HG02973 (cell line): ENCODE measurements around the gene GRXCR1.

ENCODE experiments used
- ATAC-seq: cut with Tn5 transposase; IDR thresholded peaks from one replicate; pipeline ENCODE4 v1.9.1; 2021; ENCODE audit warnings: moderate library complexity; ENCODE audit not compliant: unreplicated experiment

The GRXCR1 gene

DNA sequence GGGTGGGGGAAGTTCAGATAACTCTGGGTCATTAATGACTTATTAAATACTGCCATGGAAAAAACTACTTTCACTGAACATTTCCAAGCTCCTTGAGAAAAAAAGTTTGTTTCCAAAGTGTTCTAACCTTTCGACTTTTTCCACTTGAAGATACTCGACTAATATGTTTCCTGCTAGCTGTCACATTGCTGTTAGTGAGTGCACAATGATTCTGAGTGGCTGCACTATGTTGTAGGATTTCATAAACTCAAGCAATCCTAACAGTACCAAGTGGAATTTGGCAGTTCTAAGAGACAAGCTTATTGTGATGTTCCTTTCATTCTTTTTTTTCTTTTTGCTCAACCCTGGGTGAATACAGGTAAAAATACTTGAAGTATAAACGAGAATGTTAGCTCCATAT, 33.4 kb downstream of the GRXCR1 start:
- no peak for ATAC-seq

- no peak for ATAC-seq
These were observed 35.4 kb downstream of the GRXCR1 start for GRCh38 chr4:42927946-42928345.

DNA sequence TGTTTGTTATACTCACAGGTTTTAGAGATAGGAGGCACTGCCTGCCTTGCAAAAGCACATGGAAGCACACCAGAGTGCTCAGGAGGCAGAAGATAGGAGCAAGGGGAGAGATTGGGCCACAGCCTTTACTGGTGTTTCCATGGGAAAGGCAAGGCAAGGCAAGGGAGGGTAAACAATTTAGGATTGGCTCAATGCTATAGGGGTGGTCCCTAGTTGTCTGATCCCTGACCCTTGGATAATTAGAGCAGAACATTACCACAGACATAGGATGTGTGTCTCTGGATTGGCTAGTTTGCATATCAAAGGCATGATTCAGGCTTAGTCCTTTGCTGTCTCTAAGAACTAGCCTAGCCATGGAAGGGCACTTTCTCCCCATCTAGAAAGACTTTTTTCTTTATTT, 36.1 kb downstream of the GRXCR1 start:
- ATAC-seq: no peak

DNA sequence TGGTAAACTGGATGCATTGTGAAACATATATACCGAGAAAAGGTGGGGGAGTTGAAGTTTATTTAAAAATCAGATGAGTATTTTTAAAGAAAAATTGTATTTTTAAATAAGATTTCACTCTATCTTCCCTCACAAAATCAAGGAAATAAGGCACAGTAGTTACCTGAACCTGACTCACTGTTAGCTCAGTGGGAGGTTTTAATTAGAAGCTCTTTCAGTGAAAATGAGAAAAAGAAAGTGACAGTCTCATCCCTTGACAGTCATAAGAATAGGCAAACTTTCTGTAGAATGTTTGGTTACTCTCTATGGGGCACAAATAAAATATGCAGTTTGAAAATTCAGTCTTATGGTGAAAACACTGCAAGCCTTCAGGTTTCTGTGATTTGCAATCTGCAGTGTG, 49.7 kb downstream of the GRXCR1 start:
- no peak for ATAC-seq

- ATAC-seq: no peak
These were observed 53.4 kb downstream of the GRXCR1 start for GRCh38 chr4:42945874-42946273.

- ATAC-seq: no peak
These were observed 60.8 kb downstream of the GRXCR1 start for GRCh38 chr4:42953321-42953720.

DNA sequence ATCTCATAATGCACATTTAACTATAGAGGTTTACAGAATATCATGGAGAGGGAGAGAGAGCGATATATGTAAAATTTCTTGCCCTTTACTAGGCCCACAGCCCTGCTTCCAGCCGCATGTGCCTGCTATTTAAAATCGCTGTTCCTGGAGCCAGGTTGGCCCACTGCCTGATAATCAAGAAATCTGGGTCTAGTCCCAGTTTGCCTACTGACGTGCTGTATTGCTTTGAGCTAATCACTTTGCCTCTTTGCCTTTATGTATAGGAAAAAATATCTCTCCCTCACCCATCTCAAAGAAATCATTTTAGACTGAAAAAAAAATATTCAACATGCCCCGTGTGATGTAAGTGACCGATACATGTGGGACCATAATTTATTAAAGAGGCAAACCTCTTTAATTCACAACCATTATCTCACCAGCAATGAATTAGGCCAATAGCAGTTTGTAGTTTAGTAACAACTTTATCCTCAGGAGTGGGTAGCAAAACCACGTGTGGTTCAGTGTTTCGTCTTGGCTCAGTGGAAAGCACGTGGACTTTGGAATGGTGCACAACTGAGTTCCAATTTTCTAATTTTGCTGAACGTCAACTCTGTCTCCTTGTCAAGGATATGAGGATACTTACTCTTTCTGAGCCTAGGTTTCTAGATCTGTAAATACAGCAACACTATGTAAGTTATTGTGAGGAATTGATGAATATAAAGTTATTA, 62.6 kb downstream of the GRXCR1 start:
- no peak for ATAC-seq

GRCh38 chr4:42955746-42956505, 63.4 kb downstream of the GRXCR1 start:
- ATAC-seq: no peak

DNA sequence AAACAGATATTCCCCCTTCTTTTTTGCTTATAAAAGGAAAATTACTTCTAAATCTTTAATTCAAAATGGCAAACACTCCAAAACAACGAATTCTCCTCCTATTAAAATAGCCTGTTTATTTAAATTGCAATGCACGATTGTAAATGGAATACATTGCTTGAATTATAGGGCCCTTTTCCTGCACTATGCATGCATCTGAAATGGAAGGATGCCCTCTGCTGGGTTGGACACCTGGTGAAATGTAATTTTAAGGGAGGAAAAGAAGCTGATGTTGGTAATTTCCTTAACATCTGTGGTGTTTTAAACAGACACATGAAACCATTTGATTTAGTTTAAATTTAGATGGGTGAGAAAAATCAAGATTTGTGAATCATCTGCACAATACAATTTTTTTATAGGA, 72.8 kb downstream of the GRXCR1 start:
- no peak for ATAC-seq

DNA sequence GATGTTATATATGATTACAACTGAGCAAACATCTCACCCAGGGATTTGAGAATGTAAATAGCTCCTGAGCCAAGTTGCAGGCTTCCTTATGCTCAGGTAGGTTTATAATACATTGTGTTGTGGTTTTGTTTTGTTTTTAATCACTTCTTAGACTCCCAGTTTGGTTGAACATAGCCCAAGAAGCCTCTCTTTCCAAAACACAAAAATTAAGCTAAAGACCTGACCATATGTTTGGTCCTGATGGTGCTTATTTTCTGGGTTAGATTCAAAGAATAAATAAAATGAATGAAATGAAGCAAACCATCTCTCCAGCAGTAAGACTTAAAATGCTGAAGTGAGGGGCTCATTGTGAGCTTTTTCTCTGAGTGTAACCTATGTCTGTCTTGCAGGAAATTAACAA, 93.5 kb downstream of the GRXCR1 start:
- no peak for ATAC-seq

DNA sequence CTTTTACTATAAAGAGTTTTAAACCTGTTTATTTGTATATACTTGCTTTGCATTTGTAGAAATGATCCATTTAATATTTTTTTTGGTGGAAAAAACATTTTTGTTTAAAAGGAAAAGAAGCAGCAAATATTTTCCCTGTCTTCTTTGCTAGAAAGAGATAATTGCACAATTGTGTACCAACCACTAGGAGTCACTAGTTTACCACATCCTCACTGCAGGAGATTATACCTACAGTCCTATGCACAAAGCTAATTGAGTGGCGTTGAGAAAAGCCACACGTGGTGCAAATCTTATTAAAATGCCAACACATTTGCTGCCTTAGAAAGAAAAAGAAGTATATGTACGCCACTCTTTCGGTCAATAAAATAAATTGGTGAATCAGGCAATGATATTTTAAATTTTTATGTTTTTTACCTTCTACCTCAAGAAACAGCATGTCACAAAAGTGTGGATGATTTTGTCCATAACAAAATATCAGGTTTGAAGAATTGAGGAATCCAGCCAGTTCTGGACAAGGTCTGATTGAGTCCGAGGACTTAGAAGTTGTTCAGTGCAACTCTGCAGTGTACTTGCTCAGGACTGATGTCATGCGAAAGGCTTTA, 102.9 kb downstream of the GRXCR1 start:
- ATAC-seq: peak; percentile 81

DNA sequence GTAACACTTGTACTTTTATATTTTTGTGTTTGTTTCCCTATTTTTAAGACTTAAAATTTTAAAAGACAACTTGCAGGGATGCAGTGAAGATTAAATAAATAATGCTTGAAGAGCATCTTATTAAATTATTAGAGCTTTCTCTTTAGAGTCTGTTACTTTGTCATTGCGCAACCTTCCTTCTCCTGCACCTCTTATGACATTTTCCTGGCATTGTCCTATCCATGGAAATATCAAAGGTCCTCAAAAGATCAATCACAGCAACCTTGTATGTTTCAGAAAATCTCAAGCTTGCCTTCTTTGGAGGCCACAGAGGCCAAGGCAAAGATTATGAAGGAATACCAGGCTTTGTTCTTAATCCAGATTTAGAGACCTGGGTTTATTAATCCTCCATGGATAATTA, 116.3 kb downstream of the GRXCR1 start:
- no peak for ATAC-seq

DNA sequence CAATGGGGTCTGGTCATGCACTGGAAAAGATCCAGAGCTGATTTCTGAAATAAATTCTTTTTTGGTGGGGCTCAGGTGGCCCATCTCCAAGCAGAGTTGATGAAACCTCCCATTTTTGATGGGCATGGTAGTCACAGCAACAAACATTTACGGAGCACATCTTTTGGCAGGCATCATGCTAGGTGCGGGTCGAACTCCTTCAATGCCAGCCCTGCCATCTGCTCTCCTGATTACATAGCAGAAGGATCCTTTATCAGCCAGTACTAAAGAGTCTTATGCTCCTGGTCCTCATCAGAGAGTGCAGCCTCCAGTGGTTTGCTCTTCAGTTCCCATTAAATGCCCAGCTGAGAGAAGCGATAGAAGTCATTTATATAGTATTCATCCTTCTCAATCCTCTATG, 121.7 kb downstream of the GRXCR1 start:
- no peak for ATAC-seq

DNA sequence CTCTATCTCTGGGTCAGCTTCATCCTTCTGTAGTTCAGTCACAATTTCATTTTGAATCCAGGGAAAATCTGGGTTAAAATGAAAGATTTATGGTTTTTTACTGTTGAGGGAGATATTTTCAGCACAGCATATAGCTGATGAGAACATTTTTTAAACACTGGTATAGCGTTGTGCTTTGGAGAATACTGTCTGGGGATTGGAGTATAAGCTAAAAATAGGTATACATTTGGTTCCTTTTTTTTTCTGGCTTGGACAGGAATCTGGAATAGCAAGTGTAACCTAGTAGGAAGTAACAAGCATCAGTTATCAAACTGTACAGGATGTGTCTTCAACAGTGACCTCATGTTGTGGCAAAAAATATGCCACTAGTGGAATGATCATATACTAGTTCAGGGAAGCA, 149.1 kb downstream of the GRXCR1 start:
- ATAC-seq: no peak

DNA sequence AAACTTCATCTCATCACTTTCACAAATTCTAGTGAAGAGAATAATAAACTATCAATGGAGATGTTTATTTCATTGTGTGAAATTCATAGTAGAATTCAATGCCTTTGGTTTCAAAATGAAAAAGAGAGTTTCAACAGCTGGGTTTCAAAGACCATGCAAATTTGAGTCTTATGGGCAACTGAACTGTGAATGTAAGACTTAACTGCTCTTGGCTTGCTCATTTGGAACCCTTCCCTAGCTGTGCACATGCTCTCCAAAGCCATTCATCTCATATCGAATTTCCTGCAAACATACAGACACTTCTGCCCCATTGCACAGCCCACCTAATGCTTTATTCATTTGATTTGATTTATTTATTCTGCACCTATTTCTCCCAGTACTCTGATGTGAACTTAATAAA, 154.5 kb downstream of the GRXCR1 start:
- ATAC-seq: no peak

GRCh38 chr4:43048570-43048969, 156.1 kb downstream of the GRXCR1 start:
- ATAC-seq: no peak

- no peak for ATAC-seq
These were observed 156.8 kb downstream of the GRXCR1 start for GRCh38 chr4:43049326-43049725.

- ATAC-seq: no peak
These were observed 173.9 kb downstream of the GRXCR1 start for GRCh38 chr4:43066415-43066814.

DNA sequence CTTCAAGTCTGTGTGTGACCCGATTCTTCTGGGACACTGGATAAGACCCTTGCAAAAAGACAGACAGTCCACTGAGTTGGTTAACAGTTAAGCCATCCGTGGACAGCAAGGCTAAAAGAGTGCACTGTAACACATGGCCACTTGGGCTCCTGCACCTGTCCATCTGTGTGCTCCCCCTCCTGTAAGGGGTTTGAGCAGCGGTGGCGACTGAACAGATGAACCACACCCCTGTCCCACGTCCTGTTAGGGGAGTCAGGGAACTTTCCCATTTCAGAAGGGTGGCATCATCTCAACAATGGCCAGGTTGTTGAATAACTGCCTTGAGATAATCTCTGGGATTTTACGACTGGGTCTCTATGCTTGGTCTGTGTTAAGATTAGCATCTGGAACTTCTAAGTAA, 178.6 kb downstream of the GRXCR1 start:
- ATAC-seq: no peak
